ENCODE data around the gene DYNC1I2. TPM values are rescaled to one million over a fixed set of nuclear protein-coding genes. Genes with fewer than 3 reads are reported as not detected.

The DYNC1I2 gene
- total and polyA plus RNA-seq, 2 of the 4 experiments (the other 2 are of a cell fraction) = 110 to 114 TPM

DNA sequence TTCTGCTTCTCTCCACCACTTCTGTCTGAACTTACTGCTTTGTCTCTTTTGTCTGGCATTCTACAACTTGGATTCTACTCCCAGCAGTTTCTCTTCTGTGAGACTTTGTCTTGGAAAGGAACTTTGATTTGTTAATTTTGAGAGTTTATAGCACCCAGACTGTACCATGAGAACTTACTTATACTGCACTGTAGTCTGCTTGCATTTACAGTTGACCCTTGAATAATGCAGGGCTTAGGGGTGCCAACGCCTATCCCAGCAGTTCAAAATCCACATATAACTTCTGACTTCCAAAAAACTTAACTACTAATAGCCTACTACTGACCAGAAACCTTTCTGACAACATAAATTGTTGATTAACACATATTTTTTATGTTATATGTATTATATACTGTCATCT is 55.5 kb downstream of the DYNC1I2 start:
- H4K91ac ChIP-seq (ENCODE audit: insufficient read depth, low read depth, low read length) = no peak overlapping the region
- no peak overlapping the region for H3K27ac ChIP-seq (ENCODE audit: insufficient read depth, low read length)
- no peaks in the 10 kb centered on the region for H3K27me3 ChIP-seq (ENCODE audit: control insufficient read depth, insufficient read depth, low read length)
- intact Hi-C loops (cut with micrococcal nuclease) (no loop called here), dilution Hi-C loops (cut with HindIII; ENCODE audit: low sequenced_read_pairs, unreplicated experiment) (no loop called here), in situ Hi-C loops (cut with MboI; ENCODE audit: low sequenced_read_pairs) (no loop called here)
- H3K36me3 ChIP-seq (ENCODE audit: control insufficient read depth, insufficient read depth, low read length) = peaks cover 30% of the 10 kb centered on the region
- no peak overlapping the region for H2AFZ ChIP-seq (replicated peaks; ENCODE audit: low read length, poor library complexity)
- H4K20me1 ChIP-seq (ENCODE audit: insufficient read depth, low read length) = peaks cover 9% of the 10 kb centered on the region; the same call in 1 of the 2 replicates
- H3K4me2 ChIP-seq (ENCODE audit: low read depth, low read length) = no peak overlapping the region
- no peak overlapping the region for H3K14ac ChIP-seq (replicated peaks; ENCODE audit: low read depth, low read length)
- no peaks in the 10 kb centered on the region for H3K9me3 ChIP-seq (ENCODE audit: control insufficient read depth, insufficient read depth, low read length)
- peaks cover 4% of the 10 kb centered on the region; the same call in 1 of the 2 replicates for H3K4me1 ChIP-seq (ENCODE audit: control insufficient read depth, insufficient read depth, low read length)
- CTCF ChIA-PET = no interaction called here
- H3K9ac ChIP-seq (ENCODE audit: low read depth, low read length) = no peak overlapping the region
- BruUV-seq (replicated peaks) = no TSS peak
- DNase-seq = no peak
- no peak overlapping the region for H2BK20ac ChIP-seq (ENCODE audit: low read depth, low read length)
- no peak overlapping the region for H3K18ac ChIP-seq (ENCODE audit: low read depth, low read length)
- no peak overlapping the region for H3K23ac ChIP-seq (ENCODE audit: low read depth, low read length)
- no peak overlapping the region for H2BK15ac ChIP-seq (ENCODE audit: low read depth, low read length)
- H4K5ac ChIP-seq (ENCODE audit: low read depth, low read length) = no peak overlapping the region
- TF ChIP-seq POLR2A (IDR thresholded peaks at IDR 0.05; ENCODE audit: low read depth, low read length) (no peak), RFX5 (IDR thresholded peaks at IDR 0.05; ENCODE audit: low read depth, low read length) (no peak), NFE2L2 (IDR thresholded peaks at IDR 0.05; ENCODE audit: low read depth, low read length) (no peak), MAFK (IDR thresholded peaks at IDR 0.05; ENCODE audit: low read depth, low read length) (no peak), BHLHE40 (IDR thresholded peaks at IDR 0.05; ENCODE audit: low read depth, low read length) (no peak), MAZ (IDR thresholded peaks at IDR 0.05; ENCODE audit: borderline replicate concordance, low read depth, low read length) (no peak), CHD1 (IDR thresholded peaks at IDR 0.05; ENCODE audit: low read depth, low read length) (no peak), RCOR1 (IDR thresholded peaks at IDR 0.05; ENCODE audit: insufficient replicate concordance, low read length) (no peak), RAD21 (IDR thresholded peaks at IDR 0.05; ENCODE audit: low read length) (no peak), CEBPB (IDR thresholded peaks at IDR 0.05; ENCODE audit: low read depth, low read length) (no peak), MXI1 (IDR thresholded peaks at IDR 0.05; ENCODE audit: borderline replicate concordance, low read depth, low read length) (no peak)
- TF ChIP-seq, protein P1, sequence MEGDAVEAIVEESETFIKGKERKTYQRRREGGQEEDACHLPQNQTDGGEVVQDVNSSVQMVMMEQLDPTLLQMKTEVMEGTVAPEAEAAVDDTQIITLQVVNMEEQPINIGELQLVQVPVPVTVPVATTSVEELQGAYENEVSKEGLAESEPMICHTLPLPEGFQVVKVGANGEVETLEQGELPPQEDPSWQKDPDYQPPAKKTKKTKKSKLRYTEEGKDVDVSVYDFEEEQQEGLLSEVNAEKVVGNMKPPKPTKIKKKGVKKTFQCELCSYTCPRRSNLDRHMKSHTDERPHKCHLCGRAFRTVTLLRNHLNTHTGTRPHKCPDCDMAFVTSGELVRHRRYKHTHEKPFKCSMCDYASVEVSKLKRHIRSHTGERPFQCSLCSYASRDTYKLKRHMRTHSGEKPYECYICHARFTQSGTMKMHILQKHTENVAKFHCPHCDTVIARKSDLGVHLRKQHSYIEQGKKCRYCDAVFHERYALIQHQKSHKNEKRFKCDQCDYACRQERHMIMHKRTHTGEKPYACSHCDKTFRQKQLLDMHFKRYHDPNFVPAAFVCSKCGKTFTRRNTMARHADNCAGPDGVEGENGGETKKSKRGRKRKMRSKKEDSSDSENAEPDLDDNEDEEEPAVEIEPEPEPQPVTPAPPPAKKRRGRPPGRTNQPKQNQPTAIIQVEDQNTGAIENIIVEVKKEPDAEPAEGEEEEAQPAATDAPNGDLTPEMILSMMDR (conservative IDR thresholded peaks at IDR 0.05; ENCODE audit: low read depth, low read length) = no peak
- TF ChIP-seq, protein P2, sequence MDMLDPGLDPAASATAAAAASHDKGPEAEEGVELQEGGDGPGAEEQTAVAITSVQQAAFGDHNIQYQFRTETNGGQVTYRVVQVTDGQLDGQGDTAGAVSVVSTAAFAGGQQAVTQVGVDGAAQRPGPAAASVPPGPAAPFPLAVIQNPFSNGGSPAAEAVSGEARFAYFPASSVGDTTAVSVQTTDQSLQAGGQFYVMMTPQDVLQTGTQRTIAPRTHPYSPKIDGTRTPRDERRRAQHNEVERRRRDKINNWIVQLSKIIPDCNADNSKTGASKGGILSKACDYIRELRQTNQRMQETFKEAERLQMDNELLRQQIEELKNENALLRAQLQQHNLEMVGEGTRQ (IDR thresholded peaks at IDR 0.05; ENCODE audit: low read depth, low read length) = no peak
- TF ChIP-seq, protein P3, sequence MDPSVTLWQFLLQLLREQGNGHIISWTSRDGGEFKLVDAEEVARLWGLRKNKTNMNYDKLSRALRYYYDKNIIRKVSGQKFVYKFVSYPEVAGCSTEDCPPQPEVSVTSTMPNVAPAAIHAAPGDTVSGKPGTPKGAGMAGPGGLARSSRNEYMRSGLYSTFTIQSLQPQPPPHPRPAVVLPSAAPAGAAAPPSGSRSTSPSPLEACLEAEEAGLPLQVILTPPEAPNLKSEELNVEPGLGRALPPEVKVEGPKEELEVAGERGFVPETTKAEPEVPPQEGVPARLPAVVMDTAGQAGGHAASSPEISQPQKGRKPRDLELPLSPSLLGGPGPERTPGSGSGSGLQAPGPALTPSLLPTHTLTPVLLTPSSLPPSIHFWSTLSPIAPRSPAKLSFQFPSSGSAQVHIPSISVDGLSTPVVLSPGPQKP (IDR thresholded peaks at IDR 0.05; ENCODE audit: borderline replicate concordance, low read depth, low read length) = no peak
- H4K8ac ChIP-seq (ENCODE audit: low read depth in 2 of 2, low read length in 2 of 2) = no peak overlapping the region
- H2BK5ac ChIP-seq (ENCODE audit: low read depth, low read length, poor library complexity, severe bottlenecking) = no peak overlapping the region
- H3K56ac ChIP-seq (ENCODE audit: extremely low read depth, insufficient read depth, low read length) = no peak overlapping the region
- H3K9me1 ChIP-seq (ENCODE audit: insufficient read depth, low read length) = 0 out of 2 replicates have a peak, but pooled peaks cover 3% of the 10 kb centered on the region
- no peak overlapping the region for H2AK9ac ChIP-seq (replicated peaks; ENCODE audit: low read depth, low read length, poor library complexity)
- no peak for ATAC-seq (ENCODE audit: low read depth)
- H2AK5ac ChIP-seq (ENCODE audit: low read depth, low read length) = no peak overlapping the region
- POLR2A ChIA-PET (ENCODE audit: unreplicated experiment) = no interaction called here
- H3K4me3 ChIP-seq (ENCODE audit: insufficient read depth, low read depth, low read length) = no peak overlapping the region
- peaks cover 19 to 21% of the 10 kb centered on the region in 2 experiments for H3K79me1 ChIP-seq (ENCODE audit: low read depth in 1 of 2, low read length in 2 of 2)
- H3K4ac ChIP-seq (ENCODE audit: low read depth, low read length) = no peak overlapping the region
- no CpG with 5 or more reads among the region's 1 CpG for WGBS, 2 experiments (ENCODE audit: extremely low coverage in 2 of 2, insufficient read length in 1 of 2)
- H2BK120ac ChIP-seq (ENCODE audit: low read depth, low read length) = no peak overlapping the region
